Progenitor cell of endocrine pancreas (in vitro differentiated cells): ENCODE results near the gene TSPAN8. TPM values are rescaled to one million over a fixed set of nuclear protein-coding genes. Genes with fewer than 3 reads are reported as not detected.

Source experiments
- DNase-seq: peaks from one replicate; pipeline ENCODE4 v3.0.0; 2021; ENCODE audit warnings: low spot score; ENCODE audit not compliant: unreplicated experiment
- H3K27ac Mint-ChIP-seq: 2 replicates; pipeline ENCODE4 v1.8.0; 2021; ENCODE audit warnings: mild to moderate bottlenecking, moderate library complexity, mixed read lengths
- H3K27me3 Mint-ChIP-seq: 2 replicates; pipeline ENCODE4 v1.8.0; 2021; ENCODE audit warnings: mixed read lengths
- H3K36me3 Mint-ChIP-seq: 2 replicates; pipeline ENCODE4 v1.8.0; 2022; ENCODE audit warnings: mixed read lengths; ENCODE audit not compliant: insufficient read depth
- H3K4me1 Mint-ChIP-seq: 2 replicates; pipeline ENCODE4 v1.8.0; 2021; ENCODE audit warnings: low read depth, mixed read lengths
- H3K4me3 Mint-ChIP-seq: 2 replicates; pipeline ENCODE4 v1.8.0; 2021; ENCODE audit warnings: low read depth, mild to moderate bottlenecking, moderate library complexity, mixed read lengths
- H3K9me3 Mint-ChIP-seq: 2 replicates; pipeline ENCODE4 v1.8.0; 2021; ENCODE audit warnings: low read depth, mixed read lengths
- CTCF ChIP-seq: fragments of 200-600 bp; sonication (generic); IDR thresholded peaks from one replicate; pipeline ENCODE4 v1.5.0; 2021; ENCODE audit warnings: antibody characterized with exemption, mild to moderate bottlenecking; ENCODE audit not compliant: unreplicated experiment
- total RNA-seq: library from RNA; stranded (reverse); gene quantifications from 2 replicates; pipeline ENCODE4 v1.2.1, GENCODE V29; 2021

Gene TSPAN8
- total RNA-seq, 1 donor from 2014 or later, result 1.0 TPM

DNA sequence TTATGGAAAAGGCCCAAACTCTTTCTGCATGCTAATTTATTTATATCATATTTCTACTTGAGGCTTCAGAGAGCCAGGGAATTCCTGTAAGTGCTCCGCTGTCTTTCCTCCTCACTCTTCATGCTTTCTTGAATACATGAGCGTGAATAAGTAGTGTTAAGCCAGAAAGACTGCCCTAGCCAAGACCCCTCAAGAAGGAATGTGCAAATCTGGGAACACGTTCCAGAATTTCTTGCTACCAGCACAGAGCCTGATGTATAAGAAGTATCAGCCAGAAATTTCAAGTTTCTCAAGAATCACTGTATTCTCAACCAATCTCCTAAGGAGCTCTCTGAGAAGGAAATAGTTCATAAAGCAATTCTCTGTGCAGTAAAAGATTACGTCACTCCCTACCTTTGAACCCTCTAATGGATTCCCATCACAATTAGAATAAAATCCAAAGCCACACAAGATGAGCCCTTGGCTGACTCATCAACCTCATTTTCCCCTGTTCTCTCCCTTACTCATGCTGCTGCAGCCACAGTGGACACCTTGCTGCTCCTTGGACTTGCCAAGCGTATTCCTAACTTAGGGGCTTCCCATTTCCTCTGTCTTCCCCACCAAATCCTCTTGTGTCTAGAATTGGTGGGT is 6.9 kb upstream of the TSPAN8 start:
- Mint-ChIP-seq H3K9me3 (peaks cover 14% of the 10 kb centered on the region), H3K27ac (no peak overlapping the region), H3K27me3 (no peaks in the 10 kb centered on the region), H3K4me3 (no peak overlapping the region), H3K36me3 (peaks cover 3% of the 10 kb centered on the region), H3K4me1 (peaks cover 58% of the 10 kb centered on the region)
- DNase-seq, result no peak
- no peak for TF ChIP-seq CTCF

- Mint-ChIP-seq H3K36me3 (peaks cover 3% of the 10 kb centered on the region), H3K27ac (no peak overlapping the region), H3K27me3 (no peaks in the 10 kb centered on the region), H3K9me3 (peaks cover 14% of the 10 kb centered on the region), H3K4me3 (no peak overlapping the region), H3K4me1 (peaks cover 62% of the 10 kb centered on the region)
- TF ChIP-seq CTCF, result no peak
- no peak for DNase-seq
These were observed 6.4 kb upstream of the TSPAN8 start for GRCh38 chr12:71164166-71164565.

DNA sequence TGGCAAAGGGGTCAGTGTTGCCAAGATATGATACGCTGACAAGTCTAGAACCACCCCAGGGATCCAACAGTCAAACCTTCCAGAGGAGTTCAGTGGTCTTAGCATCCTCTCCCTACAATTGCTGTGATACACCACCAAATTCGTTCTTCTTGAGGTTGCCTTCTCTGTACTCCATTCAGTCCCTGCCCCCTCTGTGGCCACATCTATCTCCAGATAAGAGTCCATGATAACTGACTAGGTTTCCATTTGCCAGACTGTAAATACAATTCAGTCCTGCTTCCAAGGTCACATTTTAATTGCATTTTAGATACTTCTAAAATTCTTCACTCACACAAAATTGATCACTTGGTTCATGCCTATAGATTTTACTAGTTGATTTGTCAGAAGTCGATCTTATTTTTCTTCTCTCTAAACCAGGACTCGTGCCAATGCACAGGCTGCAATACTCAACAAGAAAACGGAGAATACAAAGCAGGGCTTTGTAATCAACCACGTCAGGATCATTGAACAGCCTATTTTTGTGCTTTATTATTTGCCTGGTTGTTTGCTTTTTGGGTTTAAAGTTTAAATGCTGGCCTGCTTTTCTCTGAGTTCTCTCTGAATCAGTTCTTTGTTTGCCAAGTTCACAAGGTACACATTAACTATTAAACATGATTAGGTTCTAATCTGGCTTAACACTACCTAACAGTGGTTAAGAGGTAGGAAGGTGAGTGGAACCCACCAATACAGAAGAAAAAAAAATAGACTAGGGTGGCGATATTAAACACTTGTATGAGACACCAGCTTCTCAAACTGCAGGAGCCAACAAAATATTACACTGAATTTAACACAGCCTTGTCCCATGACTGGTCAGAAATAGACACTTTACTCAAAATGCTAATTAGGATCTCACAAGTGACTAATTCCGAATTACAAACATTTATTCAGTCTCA is 5.3 kb upstream of the TSPAN8 start:
- no peak for TF ChIP-seq CTCF
- no peaks in the 10 kb centered on the region for H3K27me3 Mint-ChIP-seq
- no peak for DNase-seq
- peaks cover 8% of the 10 kb centered on the region for H3K9me3 Mint-ChIP-seq
- peaks cover 3% of the 10 kb centered on the region for H3K36me3 Mint-ChIP-seq
- no peak overlapping the region for H3K4me3 Mint-ChIP-seq
- H3K4me1 Mint-ChIP-seq, result peaks cover 69% of the 10 kb centered on the region
- peak overlapping the region; percentile 94 for H3K27ac Mint-ChIP-seq

GRCh38 chr12:71161591-71161990 is 3.8 kb upstream of the TSPAN8 start:
- DNase-seq, result no peak
- peaks cover 73% of the 10 kb centered on the region for H3K4me1 Mint-ChIP-seq
- no peaks in the 10 kb centered on the region for H3K27me3 Mint-ChIP-seq
- no peak for TF ChIP-seq CTCF
- no peak overlapping the region for H3K4me3 Mint-ChIP-seq
- H3K36me3 Mint-ChIP-seq, result peaks cover 2% of the 10 kb centered on the region
- H3K9me3 Mint-ChIP-seq, result peaks cover 4% of the 10 kb centered on the region
- peak overlapping the region; percentile 69 for H3K27ac Mint-ChIP-seq

DNA sequence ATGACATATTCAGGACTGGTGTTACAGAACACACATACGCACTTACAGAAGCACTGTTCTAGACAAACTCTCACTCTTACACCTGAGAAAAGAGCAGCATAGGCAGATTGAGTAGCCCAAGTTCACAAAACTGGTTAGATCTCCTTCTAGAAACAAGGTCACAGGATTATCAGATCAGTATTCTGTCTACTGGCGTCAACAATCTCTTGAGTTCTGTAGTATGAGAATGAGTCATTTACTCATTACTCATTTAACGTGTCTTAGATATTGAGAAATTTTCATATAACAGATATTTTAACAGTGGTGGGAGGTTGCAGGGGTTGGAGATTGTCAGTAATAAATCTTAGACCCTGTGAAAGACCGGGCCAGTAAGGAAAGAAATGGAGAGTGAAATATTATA is 2.8 kb upstream of the TSPAN8 start:
- DNase-seq, result no peak

More for the DNA sequence above, 2.8 kb upstream of the TSPAN8 start:
- peak overlapping the region; percentile 88 for H3K27ac Mint-ChIP-seq
- peaks cover 2% of the 10 kb centered on the region for H3K36me3 Mint-ChIP-seq
- no peaks in the 10 kb centered on the region for H3K27me3 Mint-ChIP-seq
- peaks cover 4% of the 10 kb centered on the region for H3K9me3 Mint-ChIP-seq
- H3K4me3 Mint-ChIP-seq, result no peak overlapping the region
- TF ChIP-seq CTCF, result no peak
- peaks cover 74% of the 10 kb centered on the region for H3K4me1 Mint-ChIP-seq
